Neural crest cell (in vitro differentiated cells): ENCODE measurements around the gene KCP. TPM values are rescaled to one million over a fixed set of nuclear protein-coding genes. Genes with fewer than 3 reads are reported as not detected.

ENCODE experiments used
- DNase-seq: peaks from one replicate; pipeline ENCODE4 v3.0.0; 2021; ENCODE audit warnings: low read depth, mixed read lengths, low spot score
- H3K27ac Mint-ChIP-seq: one replicate; pipeline ENCODE4 v1.8.0; 2021; ENCODE audit warnings: mild to moderate bottlenecking, mixed read lengths; ENCODE audit not compliant: unreplicated experiment
- H3K27me3 Mint-ChIP-seq: 2 replicates; pipeline ENCODE4 v1.8.0; 2021; ENCODE audit warnings: low read depth, mild to moderate bottlenecking, mixed read lengths
- H3K36me3 Mint-ChIP-seq: 2 replicates; pipeline ENCODE4 v1.8.0; 2021; ENCODE audit warnings: low read depth, mild to moderate bottlenecking, mixed read lengths
- H3K4me1 Mint-ChIP-seq: 2 replicates; pipeline ENCODE4 v1.8.0; 2021; ENCODE audit warnings: mixed read lengths
- H3K4me3 Mint-ChIP-seq: one replicate; pipeline ENCODE4 v1.8.0; 2021; ENCODE audit warnings: mild to moderate bottlenecking, mixed read lengths
- H3K9me3 Mint-ChIP-seq: 2 replicates; pipeline ENCODE4 v1.8.0; 2021; ENCODE audit warnings: mixed read lengths
- CTCF ChIP-seq: fragments of 200-600 bp; sonication (generic); conservative IDR thresholded peaks from 2 replicates; pipeline ENCODE4 v1.5.0; 2021; ENCODE audit warnings: antibody characterized with exemption, mild to moderate bottlenecking
- long read RNA-seq: library from polyadenylated mRNA; unstranded; transcript quantifications from one replicate; pipeline ENCODE4 v2.0.0, GENCODE V29; 2020
- total RNA-seq: library from RNA; stranded (reverse); gene quantifications from 2 replicates; pipeline ENCODE4 v1.2.1, GENCODE V29; 2021

Gene KCP
- 2.7 and 2.9 TPM in 2 replicates for total RNA-seq
- long read RNA-seq, result 0 reads

- H3K9me3 Mint-ChIP-seq, result no peaks in the 10 kb centered on the region
- no peak for TF ChIP-seq CTCF
- peak within 1 kb of the TSS; percentile 79 for H3K27ac Mint-ChIP-seq
- no peaks in the 10 kb centered on the region for H3K36me3 Mint-ChIP-seq
- H3K4me1 Mint-ChIP-seq, result peaks cover 26% of the 10 kb centered on the region
- H3K4me3 Mint-ChIP-seq, result peak within 1 kb of the TSS; percentile 86
- DNase-seq, result no peak
- H3K27me3 Mint-ChIP-seq, result peaks cover 29% of the 10 kb centered on the region
These were observed at the start of gene KCP for GRCh38 chr7:128910569-128910945. TSS of gene KCP (minus strand) at chr7:128910709. CDS start at chr7:128910676, 33 bp downstream.

- DNase-seq, result no peak
- H3K4me1 Mint-ChIP-seq, result peaks cover 4% of the 10 kb centered on the region
- TF ChIP-seq CTCF, result no peak
- peaks cover 23% of the 10 kb centered on the region for H3K36me3 Mint-ChIP-seq
- H3K4me3 Mint-ChIP-seq, result no peak overlapping the region
- no peaks in the 10 kb centered on the region for H3K9me3 Mint-ChIP-seq
- no peaks in the 10 kb centered on the region for H3K27me3 Mint-ChIP-seq
- no peak overlapping the region for H3K27ac Mint-ChIP-seq
These were observed 48.8 kb upstream of the KCP start for GRCh38 chr7:128959296-128959695.

- peaks cover 4% of the 10 kb centered on the region for H3K4me1 Mint-ChIP-seq
- H3K27me3 Mint-ChIP-seq, result no peaks in the 10 kb centered on the region
- DNase-seq, result no peak
- TF ChIP-seq CTCF, result no peak
- H3K9me3 Mint-ChIP-seq, result no peaks in the 10 kb centered on the region
- H3K36me3 Mint-ChIP-seq, result peaks cover 15% of the 10 kb centered on the region
- H3K27ac Mint-ChIP-seq, result peak overlapping the region; percentile 6
- H3K4me3 Mint-ChIP-seq, result no peak overlapping the region
These were observed 45.5 kb upstream of the KCP start for GRCh38 chr7:128955981-128956380.

- Mint-ChIP-seq H3K27ac (peak overlapping the region; percentile 27), H3K36me3 (peaks cover 15% of the 10 kb centered on the region), H3K4me3 (no peak overlapping the region), H3K27me3 (no peaks in the 10 kb centered on the region), H3K9me3 (no peaks in the 10 kb centered on the region), H3K4me1 (peaks cover 4% of the 10 kb centered on the region)
- DNase-seq, result no peak
- no peak for TF ChIP-seq CTCF
These were observed 44.6 kb upstream of the KCP start for GRCh38 chr7:128954830-128955802.

GRCh38 chr7:128954150-128954549 lies 43.6 kb upstream of the KCP start:
- Mint-ChIP-seq H3K36me3 (peaks cover 13% of the 10 kb centered on the region), H3K27ac (no peak overlapping the region), H3K4me3 (no peak overlapping the region), H3K27me3 (no peaks in the 10 kb centered on the region), H3K9me3 (no peaks in the 10 kb centered on the region), H3K4me1 (peaks cover 4% of the 10 kb centered on the region)
- TF ChIP-seq CTCF, result no peak
- no peak for DNase-seq
